Measurements from ENCODE around the gene SLC16A10.
"Not testable (repeated sequence)": the region's sequence is repeated elsewhere in the genome, so short reads cannot be mapped to it uniquely, and the experiment has no call there.

The SLC16A10 gene

GRCh38 chr6:111177131-111177530 lies 89.8 kb downstream of the SLC16A10 start:
- no peak for DNase-seq (ENCODE audit: insufficient read length, low spot score)
- TF ChIP-seq POLR2A (IDR thresholded peaks at IDR 0.05; ENCODE audit: low read depth, low read length) (no peak), PAX5 (IDR thresholded peaks at IDR 0.05; ENCODE audit: insufficient read depth, low read length, severe bottlenecking) (no peak), TAF1 (IDR thresholded peaks at IDR 0.05; ENCODE audit: low read depth, low read length) (no peak), POLR2AphosphoS5 (IDR thresholded peaks at IDR 0.05; ENCODE audit: low read depth, low read length) (no peak)
- no peak for FAIRE-seq

GRCh38 chr6:111183702-111184517 lies 96.6 kb downstream of the SLC16A10 start:
- FAIRE-seq: no peak
- TF ChIP-seq PAX5 (IDR thresholded peaks at IDR 0.05; ENCODE audit: insufficient read depth, low read length, severe bottlenecking): no peak
- no peak for TF ChIP-seq SPI1 (IDR thresholded peaks at IDR 0.05; ENCODE audit: low read depth, low read length)
- TF ChIP-seq POLR2AphosphoS5 (IDR thresholded peaks at IDR 0.05; ENCODE audit: low read depth, low read length): no peak
- TF ChIP-seq POU2F2 (IDR thresholded peaks at IDR 0.05; ENCODE audit: low read depth, low read length): no peak
- TF ChIP-seq TAF1 (IDR thresholded peaks at IDR 0.05; ENCODE audit: low read depth, low read length): no peak
- no peak for TF ChIP-seq POLR2A (IDR thresholded peaks at IDR 0.05; ENCODE audit: low read depth, low read length)
- DNase-seq (ENCODE audit: insufficient read length, low spot score): no peak

- peak; percentile 13; the same call in 1 of the 2 replicates for TF ChIP-seq SPI1 (IDR thresholded peaks at IDR 0.05; ENCODE audit: low read depth, low read length)
- no peak for TF ChIP-seq TAF1 (IDR thresholded peaks at IDR 0.05; ENCODE audit: low read depth, low read length)
- no peak for TF ChIP-seq POU2F2 (IDR thresholded peaks at IDR 0.05; ENCODE audit: low read depth, low read length)
- no peak for TF ChIP-seq POLR2AphosphoS5 (IDR thresholded peaks at IDR 0.05; ENCODE audit: low read depth, low read length)
- no peak for TF ChIP-seq PAX5 (IDR thresholded peaks at IDR 0.05; ENCODE audit: insufficient read depth, low read length, severe bottlenecking)
- DNase-seq (ENCODE audit: insufficient read length, low spot score) (no peak), FAIRE-seq (no peak)
Observed at GRCh38 chr6:111184827-111185532, 97.7 kb downstream of the SLC16A10 start.

GRCh38 chr6:111185954-111186353 lies 98.7 kb downstream of the SLC16A10 start:
- DNase-seq (ENCODE audit: insufficient read length, low spot score) (no peak), FAIRE-seq (no peak)
- TF ChIP-seq POLR2AphosphoS5 (IDR thresholded peaks at IDR 0.05; ENCODE audit: low read depth, low read length): no peak
- TF ChIP-seq TAF1 (IDR thresholded peaks at IDR 0.05; ENCODE audit: low read depth, low read length): no peak
- TF ChIP-seq POLR2A (IDR thresholded peaks at IDR 0.05; ENCODE audit: low read depth, low read length): no peak
- TF ChIP-seq SPI1 (IDR thresholded peaks at IDR 0.05; ENCODE audit: low read depth, low read length): no peak
- TF ChIP-seq PAX5 (IDR thresholded peaks at IDR 0.05; ENCODE audit: insufficient read depth, low read length, severe bottlenecking): no peak
- TF ChIP-seq POU2F2 (IDR thresholded peaks at IDR 0.05; ENCODE audit: low read depth, low read length): no peak

GRCh38 chr6:111187874-111188273 lies 100.6 kb downstream of the SLC16A10 start:
- FAIRE-seq (no peak), DNase-seq (ENCODE audit: insufficient read length, low spot score) (no peak)
- TF ChIP-seq SPI1 (IDR thresholded peaks at IDR 0.05; ENCODE audit: low read depth, low read length): no peak
- TF ChIP-seq PAX5 (IDR thresholded peaks at IDR 0.05; ENCODE audit: insufficient read depth, low read length, severe bottlenecking): no peak
- TF ChIP-seq TAF1 (IDR thresholded peaks at IDR 0.05; ENCODE audit: low read depth, low read length): no peak
- no peak for TF ChIP-seq POLR2A (IDR thresholded peaks at IDR 0.05; ENCODE audit: low read depth, low read length)
- TF ChIP-seq POLR2AphosphoS5 (IDR thresholded peaks at IDR 0.05; ENCODE audit: low read depth, low read length): no peak
- no peak for TF ChIP-seq POU2F2 (IDR thresholded peaks at IDR 0.05; ENCODE audit: low read depth, low read length)

- FAIRE-seq; DNase-seq (ENCODE audit: insufficient read length, low spot score): not testable (repeated sequence)
Observed at GRCh38 chr6:111189666-111190210, 102.4 kb downstream of the SLC16A10 start.

- DNase-seq (ENCODE audit: insufficient read length, low spot score) (no peak), FAIRE-seq (no peak)
- TF ChIP-seq POLR2A (IDR thresholded peaks at IDR 0.05; ENCODE audit: low read depth, low read length) (no peak), POLR2AphosphoS5 (IDR thresholded peaks at IDR 0.05; ENCODE audit: low read depth, low read length) (no peak), POU2F2 (IDR thresholded peaks at IDR 0.05; ENCODE audit: low read depth, low read length) (no peak), SPI1 (IDR thresholded peaks at IDR 0.05; ENCODE audit: low read depth, low read length) (no peak), TAF1 (IDR thresholded peaks at IDR 0.05; ENCODE audit: low read depth, low read length) (no peak), PAX5 (IDR thresholded peaks at IDR 0.05; ENCODE audit: insufficient read depth, low read length, severe bottlenecking) (no peak)
Observed at GRCh38 chr6:111190637-111191036, 103.3 kb downstream of the SLC16A10 start.

- not testable (repeated sequence) for FAIRE-seq; DNase-seq (ENCODE audit: insufficient read length, low spot score)
Observed at GRCh38 chr6:111191136-111191535, 103.8 kb downstream of the SLC16A10 start.

- no peak for DNase-seq (ENCODE audit: insufficient read length, low spot score)
- FAIRE-seq: no peak
- no peak for TF ChIP-seq POLR2AphosphoS5 (IDR thresholded peaks at IDR 0.05; ENCODE audit: low read depth, low read length)
- TF ChIP-seq PAX5 (IDR thresholded peaks at IDR 0.05; ENCODE audit: insufficient read depth, low read length, severe bottlenecking): no peak
- no peak for TF ChIP-seq POU2F2 (IDR thresholded peaks at IDR 0.05; ENCODE audit: low read depth, low read length)
- no peak for TF ChIP-seq POLR2A (IDR thresholded peaks at IDR 0.05; ENCODE audit: low read depth, low read length)
- no peak for TF ChIP-seq TAF1 (IDR thresholded peaks at IDR 0.05; ENCODE audit: low read depth, low read length)
- TF ChIP-seq SPI1 (IDR thresholded peaks at IDR 0.05; ENCODE audit: low read depth, low read length): no peak
Observed at GRCh38 chr6:111192911-111193555, 105.7 kb downstream of the SLC16A10 start.
